ENCODE results near the gene DPP6.
"Not testable (repeated sequence)": the region's sequence is repeated elsewhere in the genome, so short reads cannot be mapped to it uniquely, and the experiment has no call there.

DNA sequence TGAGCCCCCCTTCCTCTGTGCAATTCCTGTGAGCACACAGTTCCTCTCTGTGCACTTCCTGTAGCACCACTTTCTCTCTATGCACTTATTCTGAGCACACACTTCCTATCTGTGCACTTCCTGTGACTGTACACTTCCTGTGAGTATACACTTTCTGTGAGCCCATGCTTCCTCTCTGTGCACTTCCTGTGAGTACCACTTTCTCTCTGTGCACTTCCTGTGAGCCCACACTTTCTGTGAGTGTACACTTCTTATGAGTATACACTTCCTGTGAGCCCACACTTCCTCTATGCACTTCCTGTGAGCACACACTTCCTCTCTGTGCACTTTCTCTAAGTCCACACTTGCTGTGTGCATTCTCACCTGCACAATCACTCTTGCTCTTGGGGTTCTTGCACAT lies 83.4 kb downstream of the DPP6 start:
- TF ChIP-seq EZH2 (IDR thresholded peaks at IDR 0.05); POLR2AphosphoS5 (IDR thresholded peaks at IDR 0.05; ENCODE audit: borderline replicate concordance, low read depth, low read length); FOXP2 (optimal IDR thresholded peaks at IDR 0.05; ENCODE audit: control extremely low read depth, extremely low read length, insufficient read depth): not testable (repeated sequence)
